GM12873 (cell line): ENCODE measurements around the gene STYXL2.

Experiments
- CTCF ChIP-seq: IDR thresholded peaks from 2 replicates; pipeline ENCODE4 v1.5.1; 2012; ENCODE audit warnings: low read depth, mild to moderate bottlenecking, moderate library complexity, low read length, control low read depth; ENCODE audit not compliant: insufficient read depth; ENCODE audit errors: missing control alignments

The STYXL2 gene

GRCh38 chr1:167110586-167110985, 16.7 kb downstream of the STYXL2 start:
- no peak for TF ChIP-seq CTCF

- no peak for TF ChIP-seq CTCF
Measured at GRCh38 chr1:167111868-167112709, 18.2 kb downstream of the STYXL2 start.

- no peak for TF ChIP-seq CTCF
Measured at GRCh38 chr1:167114725-167115124, 20.9 kb downstream of the STYXL2 start.

- no peak for TF ChIP-seq CTCF
Measured at GRCh38 chr1:167115655-167116054, 21.8 kb downstream of the STYXL2 start.

- TF ChIP-seq CTCF = no peak
Measured at GRCh38 chr1:167116174-167116573, 22.3 kb downstream of the STYXL2 start.

- TF ChIP-seq CTCF = no peak
Measured at GRCh38 chr1:167117225-167117624, 23.4 kb downstream of the STYXL2 start.

GRCh38 chr1:167118188-167118587, 24.3 kb downstream of the STYXL2 start:
- no peak for TF ChIP-seq CTCF
